Fibroblast of lung (primary cell): ENCODE results near the gene KCNJ6.

ENCODE experiments used
- EZH2 ChIP-seq: IDR thresholded peaks from 2 replicates; pipeline ENCODE4 v1.5.1; 2012; ENCODE audit warnings: low read length, control low read depth, mild to moderate bottlenecking; ENCODE audit errors: missing control alignments
- TF ChIP-seq, protein P1 (sequence below), 2 donors: IDR thresholded peaks in 1 of 2; conservative IDR thresholded peaks in 1 of 2; 1 replicate in 1 of 2; 2 replicates in 1 of 2; pipeline ENCODE4 v1.5.1; 2011 to 2012; ENCODE audit warnings: low read length in 2 of 2, control low read depth in 1 of 2, inconsistent platforms in 1 of 2, low read depth in 1 of 2, mild to moderate bottlenecking in 1 of 2

DNA sequence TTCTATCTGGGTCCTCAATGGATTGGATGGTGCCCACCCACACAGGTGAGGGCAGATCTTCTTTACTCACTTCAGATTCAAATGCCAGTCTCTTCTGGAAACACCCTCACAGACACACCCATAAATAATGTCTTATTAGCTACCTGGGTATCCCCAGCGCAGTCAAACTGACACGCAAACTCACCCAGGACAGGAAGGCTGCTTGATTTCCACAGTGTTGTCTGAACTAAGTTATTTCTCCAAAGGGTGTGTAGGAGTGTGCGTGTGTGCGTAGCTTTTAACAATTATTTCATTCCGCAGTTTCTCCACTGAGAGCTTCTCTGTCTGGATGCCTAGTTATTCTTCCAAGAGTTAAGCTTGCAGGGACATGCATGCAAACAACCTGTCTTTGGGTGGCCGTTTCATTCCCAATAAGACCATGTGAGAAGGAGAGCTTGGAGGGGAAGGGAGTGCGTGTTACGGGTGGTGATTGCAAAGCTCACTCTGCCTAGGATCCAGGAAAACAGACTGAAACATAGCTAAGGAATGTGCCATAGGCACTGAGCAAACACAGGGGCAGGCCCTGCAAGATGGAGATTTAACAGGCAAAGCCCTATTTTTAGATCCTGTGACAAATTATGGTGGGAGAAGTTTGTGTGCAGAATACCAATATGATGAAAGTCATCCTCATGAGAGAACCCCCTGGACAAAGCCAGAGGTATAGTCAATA is 280.0 kb downstream of the KCNJ6 start:
- TF ChIP-seq, protein P1, sequence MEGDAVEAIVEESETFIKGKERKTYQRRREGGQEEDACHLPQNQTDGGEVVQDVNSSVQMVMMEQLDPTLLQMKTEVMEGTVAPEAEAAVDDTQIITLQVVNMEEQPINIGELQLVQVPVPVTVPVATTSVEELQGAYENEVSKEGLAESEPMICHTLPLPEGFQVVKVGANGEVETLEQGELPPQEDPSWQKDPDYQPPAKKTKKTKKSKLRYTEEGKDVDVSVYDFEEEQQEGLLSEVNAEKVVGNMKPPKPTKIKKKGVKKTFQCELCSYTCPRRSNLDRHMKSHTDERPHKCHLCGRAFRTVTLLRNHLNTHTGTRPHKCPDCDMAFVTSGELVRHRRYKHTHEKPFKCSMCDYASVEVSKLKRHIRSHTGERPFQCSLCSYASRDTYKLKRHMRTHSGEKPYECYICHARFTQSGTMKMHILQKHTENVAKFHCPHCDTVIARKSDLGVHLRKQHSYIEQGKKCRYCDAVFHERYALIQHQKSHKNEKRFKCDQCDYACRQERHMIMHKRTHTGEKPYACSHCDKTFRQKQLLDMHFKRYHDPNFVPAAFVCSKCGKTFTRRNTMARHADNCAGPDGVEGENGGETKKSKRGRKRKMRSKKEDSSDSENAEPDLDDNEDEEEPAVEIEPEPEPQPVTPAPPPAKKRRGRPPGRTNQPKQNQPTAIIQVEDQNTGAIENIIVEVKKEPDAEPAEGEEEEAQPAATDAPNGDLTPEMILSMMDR (conservative IDR thresholded peaks at IDR 0.05 in 1 of 2, IDR thresholded peaks at IDR 0.05 in 1 of 2; ENCODE audit: low read depth in 1 of 2, low read length in 2 of 2) = no peak
- no peak for TF ChIP-seq EZH2
